HCT116 (cell line): Measurements from ENCODE around the gene ARFGEF3.

Experiments
- JUND ChIP-seq: IDR thresholded peaks from 2 replicates; pipeline ENCODE4 v1.6.1; 2012
- MAX ChIP-seq: IDR thresholded peaks from 2 replicates; pipeline ENCODE4 v1.6.1; 2012
- POLR2AphosphoS5 ChIP-seq: IDR thresholded peaks from 2 replicates; pipeline ENCODE4 v1.6.1; 2011; ENCODE audit warnings: mild to moderate bottlenecking, low read depth, low read length, moderate library complexity
- YY1 ChIP-seq: IDR thresholded peaks from 2 replicates; pipeline ENCODE4 v1.6.1; 2011; ENCODE audit warnings: low read length, low read depth, moderate library complexity, mild to moderate bottlenecking; ENCODE audit not compliant: insufficient replicate concordance; ENCODE audit errors: extremely low read depth
- TF ChIP-seq, protein P1 (sequence below), 3 experiments: fragments of 200-600 bp in 1 of 3; sonication (generic) in 1 of 3; IDR thresholded peaks in 2 of 3; conservative IDR thresholded peaks in 1 of 3; 2 replicates each; pipeline ENCODE4 v1.5.1; 2012 to 2017; ENCODE audit warnings: low read depth in 2 of 3, low read length in 2 of 3, antibody characterized with exemption in 1 of 3, borderline replicate concordance in 1 of 3, control low read depth in 1 of 3, mild to moderate bottlenecking in 1 of 3, mixed read lengths in 1 of 3, mixed run types in 1 of 3, moderate library complexity in 1 of 3; ENCODE audit not compliant: insufficient read depth in 1 of 3

- TF ChIP-seq YY1, result no peak
- no peak for TF ChIP-seq JUND
- TF ChIP-seq, protein P1, sequence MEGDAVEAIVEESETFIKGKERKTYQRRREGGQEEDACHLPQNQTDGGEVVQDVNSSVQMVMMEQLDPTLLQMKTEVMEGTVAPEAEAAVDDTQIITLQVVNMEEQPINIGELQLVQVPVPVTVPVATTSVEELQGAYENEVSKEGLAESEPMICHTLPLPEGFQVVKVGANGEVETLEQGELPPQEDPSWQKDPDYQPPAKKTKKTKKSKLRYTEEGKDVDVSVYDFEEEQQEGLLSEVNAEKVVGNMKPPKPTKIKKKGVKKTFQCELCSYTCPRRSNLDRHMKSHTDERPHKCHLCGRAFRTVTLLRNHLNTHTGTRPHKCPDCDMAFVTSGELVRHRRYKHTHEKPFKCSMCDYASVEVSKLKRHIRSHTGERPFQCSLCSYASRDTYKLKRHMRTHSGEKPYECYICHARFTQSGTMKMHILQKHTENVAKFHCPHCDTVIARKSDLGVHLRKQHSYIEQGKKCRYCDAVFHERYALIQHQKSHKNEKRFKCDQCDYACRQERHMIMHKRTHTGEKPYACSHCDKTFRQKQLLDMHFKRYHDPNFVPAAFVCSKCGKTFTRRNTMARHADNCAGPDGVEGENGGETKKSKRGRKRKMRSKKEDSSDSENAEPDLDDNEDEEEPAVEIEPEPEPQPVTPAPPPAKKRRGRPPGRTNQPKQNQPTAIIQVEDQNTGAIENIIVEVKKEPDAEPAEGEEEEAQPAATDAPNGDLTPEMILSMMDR (IDR thresholded peaks at IDR 0.05 in 2 of 3, conservative IDR thresholded peaks at IDR 0.05 in 1 of 3; ENCODE audit: borderline replicate concordance in 1 of 3, insufficient read depth in 1 of 3, low read depth in 2 of 3, low read length in 2 of 3), result no peak
- no peak for TF ChIP-seq POLR2AphosphoS5
- no peak for TF ChIP-seq MAX
These were observed 148.0 kb downstream of the ARFGEF3 start for GRCh38 chr6:138309695-138310094.
